HepG2 (cell line): ENCODE measurements around the gene SEZ6L. TPM values are rescaled to one million over a fixed set of nuclear protein-coding genes. Genes with fewer than 3 reads are reported as not detected.

Source experiments
- ATAC-seq: fragments of 200-7000 bp; cut with Tn5 transposase; 3 replicates; pipeline ENCODE4 v1.9.1; 2020; ENCODE audit warnings: mild to moderate bottlenecking, moderate library complexity
- BruUV-seq: library from RNA; stranded (reverse); fragments of 400-500 nt; replicated peaks from 2 replicates; lab custom pipeline; 2021; lab: Mats Ljungman, UMichigan
- CTCF ChIA-PET: fragments of 300-600 bp; formaldehyde crosslinking; extraction: SDS; loops from one replicate; lab custom pipeline; 2021; ENCODE audit warnings: low total read pairs, inconsistent platforms, low intra/inter-chr PET ratio; lab: Yijun Ruan, JAX
- POLR2A ChIA-PET: fragments of 350-600 bp; sonication (Branson Sonifier 250); formaldehyde crosslinking; loops from one replicate; lab custom pipeline; 2020; ENCODE audit warnings: antibody characterized with exemption, inconsistent platforms; lab: Yijun Ruan, JAX
- DNase-seq: peaks from one replicate; pipeline ENCODE4 v3.0.0-alpha.2; 2015; ENCODE audit warnings: low spot score
- FAIRE-seq: peaks from 3 replicates; lab custom pipeline; 2011; peaks lifted over from hg19 to GRCh38; lab: Jason Lieb, UNC
- H2AFZ ChIP-seq: one replicate; pipeline ENCODE4 v1.6.1; 2011; ENCODE audit warnings: low read length, inconsistent platforms
- H3K27ac ChIP-seq: fragments of 300-600 bp; 3 replicates; pipeline ENCODE4 v1.8.0; 2011; ENCODE audit warnings: mixed run types, mild to moderate bottlenecking, mixed read lengths, low read length, inconsistent platforms; ENCODE audit not compliant: insufficient read depth; ENCODE audit errors: extremely low read length
- H3K27me3 ChIP-seq, 2 experiments: fragments of 200-600 bp in 1 of 2; 2 replicates in 1 of 2; 3 replicates in 1 of 2; pipeline versions ENCODE4 v1.6.0 to v1.8.0; 2011; ENCODE audit warnings: low read length in 2 of 2, mild to moderate bottlenecking in 2 of 2, moderate library complexity in 2 of 2, inconsistent platforms in 1 of 2; ENCODE audit not compliant: insufficient read depth in 2 of 2, control insufficient read depth in 1 of 2
- H3K36me3 ChIP-seq, 2 experiments: fragments of 200-600 bp in 1 of 2; replicated peaks in 1 of 2; 2 replicates in 1 of 2; 3 replicates in 1 of 2; pipeline versions ENCODE4 v1.5.1 to v1.8.0; 2011; ENCODE audit warnings: low read length in 2 of 2, inconsistent platforms in 1 of 2; ENCODE audit not compliant: insufficient read depth in 2 of 2, control insufficient read depth in 1 of 2
- H3K4me1 ChIP-seq: 2 replicates; pipeline ENCODE4 v1.5.1; 2012; ENCODE audit warnings: low read length, inconsistent platforms; ENCODE audit not compliant: insufficient read depth
- H3K4me2 ChIP-seq: 2 replicates; pipeline ENCODE4 v1.6.0; 2011; ENCODE audit warnings: low read depth, low read length, inconsistent platforms
- H3K4me3 ChIP-seq, 3 experiments: fragments of 200-600 bp in 1 of 3; sonication (generic), shearing (Covaris generic) in 1 of 3; replicated peaks in 1 of 3; 2 replicates each; pipeline ENCODE4 v1.5.1; 2011 to 2016; ENCODE audit warnings: low read length in 3 of 3, inconsistent platforms in 2 of 3, low read depth in 2 of 3, mild to moderate bottlenecking in 2 of 3, control low read depth in 1 of 3, mixed read lengths in 1 of 3; ENCODE audit not compliant: insufficient read depth in 1 of 3
- H3K79me2 ChIP-seq: one replicate; pipeline ENCODE4 v1.6.1; 2011; ENCODE audit warnings: low read length, inconsistent platforms; ENCODE audit not compliant: insufficient read depth
- H3K9ac ChIP-seq: 2 replicates; pipeline ENCODE4 v1.6.0; 2011; ENCODE audit warnings: mild to moderate bottlenecking, low read depth, low read length, inconsistent platforms; ENCODE audit not compliant: insufficient read depth
- H3K9me3 ChIP-seq: 2 replicates; pipeline ENCODE4 v1.5.1; 2012; ENCODE audit warnings: mild to moderate bottlenecking, low read length
- H4K20me1 ChIP-seq: 2 replicates; pipeline ENCODE4 v1.6.0; 2011; ENCODE audit warnings: inconsistent platforms, mild to moderate bottlenecking, low read length, moderate library complexity; ENCODE audit not compliant: insufficient read depth
- CREB1 ChIP-seq, 2 experiments: fragments of 450-650 bp in 1 of 2; IDR thresholded peaks; 2 replicates each; pipeline ENCODE4 v1.6.1; 2016 to 2017; ENCODE audit warnings: control low read depth in 1 of 2, mild to moderate bottlenecking in 1 of 2, missing compliant biosample characterization in 1 of 2, missing genetic modification characterization in 1 of 2
- KLF12 ChIP-seq: sonication (generic); formaldehyde crosslinking; IDR thresholded peaks from 2 replicates; pipeline ENCODE4 v1.4.0; 2020; ENCODE audit warnings: missing genetic modification reagents, borderline replicate concordance
- RBM39 ChIP-seq: fragments of 200-400 bp; formaldehyde crosslinking; IDR thresholded peaks from one replicate; pipeline ENCODE4 v1.6.1; 2018; ENCODE audit warnings: antibody characterized with exemption, mild to moderate bottlenecking, low read depth, low read length; ENCODE audit not compliant: poor library complexity, severe bottlenecking
- SMAD3 ChIP-seq: sonication (generic); formaldehyde crosslinking; IDR thresholded peaks from 2 replicates; pipeline ENCODE4 v1.4.0; 2020; ENCODE audit warnings: missing genetic modification reagents
- SRSF9 ChIP-seq: fragments of 200-400 bp; formaldehyde crosslinking; IDR thresholded peaks from 2 replicates; pipeline ENCODE4 v1.6.1; 2018; ENCODE audit warnings: borderline replicate concordance, mild to moderate bottlenecking, low read depth, low read length; ENCODE audit not compliant: insufficient read depth, poor library complexity, severe bottlenecking
- ZC3H13 ChIP-seq: sonication (generic); formaldehyde crosslinking; IDR thresholded peaks from 2 replicates; pipeline ENCODE4 v1.8.1; 2023; ENCODE audit warnings: mild to moderate bottlenecking, missing genetic modification reagents, moderate library complexity
- ZFP36L2 ChIP-seq: sonication (generic); formaldehyde crosslinking; IDR thresholded peaks from 2 replicates; pipeline ENCODE4 v1.4.0; 2020; ENCODE audit warnings: missing genetic modification reagents
- ZNF143 ChIP-seq: sonication (generic); formaldehyde crosslinking; IDR thresholded peaks from 2 replicates; pipeline ENCODE4 v1.4.0; 2020; ENCODE audit warnings: missing genetic modification reagents
- ZNF160 ChIP-seq: sonication (generic); formaldehyde crosslinking; IDR thresholded peaks from 2 replicates; pipeline ENCODE4 v1.8.0; 2022; ENCODE audit warnings: mild to moderate bottlenecking, inconsistent platforms, missing genetic modification reagents
- ZNF350 ChIP-seq: sonication (generic); formaldehyde crosslinking; IDR thresholded peaks from 2 replicates; pipeline ENCODE4 v1.4.0; 2020; ENCODE audit warnings: mild to moderate bottlenecking, low read depth, missing genetic modification reagents, borderline replicate concordance
- WGBS: methylation state at CpG from one replicate; pipeline ENCODE4 v1.1.6; 2017; ENCODE audit warnings: low lambda C conversion rate; 5-methylcytosine and 5-hydroxymethylcytosine counted together
- in situ Hi-C: cut with HindIII; loops from 2 replicates; pipeline ENCODE4 v1.10.0; 2017; ENCODE audit warnings: low pct_unique_long_range_greater_than_20kb; ENCODE audit not compliant: extremely low pct_ligation_motif_present
- intact Hi-C: fragments of 100-400 bp; cut with micrococcal nuclease; formaldehyde crosslinking; loops from one replicate; pipeline ENCODE4 v1.10.0; 2022; ENCODE audit not compliant: unreplicated experiment
- polyA plus RNA-seq, 8 experiments: library from polyadenylated mRNA; depleted of rRNA in 3 of 8; stranded (reverse) in 7 of 8; unstranded in 1 of 8; fragments of >200 nt; fragmentation: Illumina TruSeq in 4 of 8; extraction: Trizol in 4 of 8; gene quantifications; 2 replicates each; pipeline versions ENCODE4 v1.2.1 to v1.2.3, GENCODE V29; 2011 to 2016; ENCODE audit warnings: low read depth in 4 of 8, missing spikeins in 1 of 8, mixed read lengths in 1 of 8; ENCODE audit not compliant: insufficient read depth in 1 of 8
- total RNA-seq, 5 experiments: library from RNA; depleted of rRNA; stranded (reverse); fragments of >200 nt; fragmentation: Illumina TruSeq; extraction: Trizol; gene quantifications; 2 replicates each; pipeline ENCODE4 v1.2.3, GENCODE V29; 2016; ENCODE audit warnings: low read depth in 1 of 5
- TF ChIP-seq, protein P1 (sequence below): sonication (generic); formaldehyde crosslinking; IDR thresholded peaks from 2 replicates; pipeline ENCODE4 v1.5.0; 2020; ENCODE audit warnings: mild to moderate bottlenecking, missing genetic modification reagents, borderline replicate concordance
- TF ChIP-seq, protein P2 (sequence below): IDR thresholded peaks from 2 replicates; pipeline ENCODE4 v1.6.1; 2016; ENCODE audit warnings: missing compliant biosample characterization, missing genetic modification reagents, borderline replicate concordance
- TF ChIP-seq, protein P3 (sequence below): IDR thresholded peaks from 2 replicates; pipeline ENCODE4 v1.6.1; 2016; ENCODE audit warnings: missing genetic modification reagents, missing compliant biosample characterization
- TF ChIP-seq, protein P4 (sequence below): sonication (generic); formaldehyde crosslinking; IDR thresholded peaks from 2 replicates; pipeline ENCODE4 v1.8.0; 2022; ENCODE audit warnings: missing genetic modification reagents, mild to moderate bottlenecking, inconsistent platforms, borderline replicate concordance

SEZ6L gene
- total and polyA plus RNA-seq, 2 of the 13 experiments (the other 11 are each of a cell fraction or from before 2014, with no cell fraction given), result not detected

DNA sequence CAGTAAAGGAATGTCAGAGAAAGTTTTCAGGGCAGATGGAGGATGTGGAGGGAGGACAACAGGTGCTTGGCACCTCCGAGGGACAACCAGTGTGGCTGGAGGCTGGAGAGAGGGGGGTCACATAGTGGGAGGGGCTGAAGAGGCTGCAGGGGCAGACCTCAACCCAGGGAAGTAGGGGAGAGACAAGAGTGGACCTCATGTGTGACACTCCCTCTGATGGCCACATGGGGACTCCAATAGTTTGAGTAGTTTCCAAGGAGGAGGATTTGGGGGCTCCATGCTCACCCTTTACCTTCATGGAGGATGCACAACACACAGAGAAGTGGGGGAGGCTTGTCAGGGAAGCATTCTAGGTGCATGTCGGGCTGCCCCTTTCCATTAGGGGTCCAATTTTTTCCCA lies 224.7 kb downstream of the SEZ6L start:
- H3K4me2 ChIP-seq, result no peak overlapping the region
- POLR2A ChIA-PET, result no interaction called here
- ATAC-seq, result peak; percentile 62
- TF ChIP-seq ZNF160 (CRISPR knock-in tag) (no peak), SMAD3 (CRISPR knock-in tag) (no peak), SRSF9 (no peak), ZNF143 (CRISPR knock-in tag) (no peak), CREB1 (IDR thresholded peaks at IDR 0.05) (no peak), CREB1 (CRISPR knock-in tag; IDR thresholded peaks at IDR 0.05) (no peak), ZFP36L2 (CRISPR knock-in tag) (no peak), RBM39 (no peak), ZNF350 (CRISPR knock-in tag) (no peak), KLF12 (no peak), ZC3H13 (CRISPR knock-in tag) (no peak)
- TF ChIP-seq, protein P1, sequence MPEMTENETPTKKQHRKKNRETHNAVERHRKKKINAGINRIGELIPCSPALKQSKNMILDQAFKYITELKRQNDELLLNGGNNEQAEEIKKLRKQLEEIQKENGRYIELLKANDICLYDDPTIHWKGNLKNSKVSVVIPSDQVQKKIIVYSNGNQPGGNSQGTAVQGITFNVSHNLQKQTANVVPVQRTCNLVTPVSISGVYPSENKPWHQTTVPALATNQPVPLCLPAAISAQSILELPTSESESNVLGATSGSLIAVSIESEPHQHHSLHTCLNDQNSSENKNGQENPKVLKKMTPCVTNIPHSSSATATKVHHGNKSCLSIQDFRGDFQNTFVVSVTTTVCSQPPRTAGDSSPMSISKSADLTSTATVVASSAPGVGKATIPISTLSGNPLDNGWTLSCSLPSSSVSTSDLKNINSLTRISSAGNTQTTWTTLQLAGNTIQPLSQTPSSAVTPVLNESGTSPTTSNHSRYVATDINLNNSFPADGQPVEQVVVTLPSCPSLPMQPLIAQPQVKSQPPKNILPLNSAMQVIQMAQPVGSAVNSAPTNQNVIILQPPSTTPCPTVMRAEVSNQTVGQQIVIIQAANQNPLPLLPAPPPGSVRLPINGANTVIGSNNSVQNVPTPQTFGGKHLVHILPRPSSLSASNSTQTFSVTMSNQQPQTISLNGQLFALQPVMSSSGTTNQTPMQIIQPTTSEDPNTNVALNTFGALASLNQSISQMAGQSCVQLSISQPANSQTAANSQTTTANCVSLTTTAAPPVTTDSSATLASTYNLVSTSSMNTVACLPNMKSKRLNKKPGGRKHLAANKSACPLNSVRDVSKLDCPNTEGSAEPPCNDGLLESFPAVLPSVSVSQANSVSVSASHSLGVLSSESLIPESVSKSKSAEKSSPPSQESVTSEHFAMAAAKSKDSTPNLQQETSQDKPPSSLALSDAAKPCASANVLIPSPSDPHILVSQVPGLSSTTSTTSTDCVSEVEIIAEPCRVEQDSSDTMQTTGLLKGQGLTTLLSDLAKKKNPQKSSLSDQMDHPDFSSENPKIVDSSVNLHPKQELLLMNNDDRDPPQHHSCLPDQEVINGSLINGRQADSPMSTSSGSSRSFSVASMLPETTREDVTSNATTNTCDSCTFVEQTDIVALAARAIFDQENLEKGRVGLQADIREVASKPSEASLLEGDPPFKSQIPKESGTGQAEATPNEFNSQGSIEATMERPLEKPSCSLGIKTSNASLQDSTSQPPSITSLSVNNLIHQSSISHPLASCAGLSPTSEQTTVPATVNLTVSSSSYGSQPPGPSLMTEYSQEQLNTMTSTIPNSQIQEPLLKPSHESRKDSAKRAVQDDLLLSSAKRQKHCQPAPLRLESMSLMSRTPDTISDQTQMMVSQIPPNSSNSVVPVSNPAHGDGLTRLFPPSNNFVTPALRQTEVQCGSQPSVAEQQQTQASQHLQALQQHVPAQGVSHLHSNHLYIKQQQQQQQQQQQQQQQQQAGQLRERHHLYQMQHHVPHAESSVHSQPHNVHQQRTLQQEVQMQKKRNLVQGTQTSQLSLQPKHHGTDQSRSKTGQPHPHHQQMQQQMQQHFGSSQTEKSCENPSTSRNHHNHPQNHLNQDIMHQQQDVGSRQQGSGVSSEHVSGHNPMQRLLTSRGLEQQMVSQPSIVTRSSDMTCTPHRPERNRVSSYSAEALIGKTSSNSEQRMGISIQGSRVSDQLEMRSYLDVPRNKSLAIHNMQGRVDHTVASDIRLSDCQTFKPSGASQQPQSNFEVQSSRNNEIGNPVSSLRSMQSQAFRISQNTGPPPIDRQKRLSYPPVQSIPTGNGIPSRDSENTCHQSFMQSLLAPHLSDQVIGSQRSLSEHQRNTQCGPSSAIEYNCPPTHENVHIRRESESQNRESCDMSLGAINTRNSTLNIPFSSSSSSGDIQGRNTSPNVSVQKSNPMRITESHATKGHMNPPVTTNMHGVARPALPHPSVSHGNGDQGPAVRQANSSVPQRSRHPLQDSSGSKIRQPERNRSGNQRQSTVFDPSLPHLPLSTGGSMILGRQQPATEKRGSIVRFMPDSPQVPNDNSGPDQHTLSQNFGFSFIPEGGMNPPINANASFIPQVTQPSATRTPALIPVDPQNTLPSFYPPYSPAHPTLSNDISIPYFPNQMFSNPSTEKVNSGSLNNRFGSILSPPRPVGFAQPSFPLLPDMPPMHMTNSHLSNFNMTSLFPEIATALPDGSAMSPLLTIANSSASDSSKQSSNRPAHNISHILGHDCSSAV (CRISPR knock-in tag), result no peak
- TF ChIP-seq, protein P2, sequence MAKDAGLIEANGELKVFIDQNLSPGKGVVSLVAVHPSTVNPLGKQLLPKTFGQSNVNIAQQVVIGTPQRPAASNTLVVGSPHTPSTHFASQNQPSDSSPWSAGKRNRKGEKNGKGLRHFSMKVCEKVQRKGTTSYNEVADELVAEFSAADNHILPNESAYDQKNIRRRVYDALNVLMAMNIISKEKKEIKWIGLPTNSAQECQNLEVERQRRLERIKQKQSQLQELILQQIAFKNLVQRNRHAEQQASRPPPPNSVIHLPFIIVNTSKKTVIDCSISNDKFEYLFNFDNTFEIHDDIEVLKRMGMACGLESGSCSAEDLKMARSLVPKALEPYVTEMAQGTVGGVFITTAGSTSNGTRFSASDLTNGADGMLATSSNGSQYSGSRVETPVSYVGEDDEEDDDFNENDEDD (CRISPR knock-in tag), result no peak
- TF ChIP-seq, protein P3, sequence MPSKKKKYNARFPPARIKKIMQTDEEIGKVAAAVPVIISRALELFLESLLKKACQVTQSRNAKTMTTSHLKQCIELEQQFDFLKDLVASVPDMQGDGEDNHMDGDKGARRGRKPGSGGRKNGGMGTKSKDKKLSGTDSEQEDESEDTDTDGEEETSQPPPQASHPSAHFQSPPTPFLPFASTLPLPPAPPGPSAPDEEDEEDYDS (CRISPR knock-in tag), result no peak
- TF ChIP-seq, protein P4, sequence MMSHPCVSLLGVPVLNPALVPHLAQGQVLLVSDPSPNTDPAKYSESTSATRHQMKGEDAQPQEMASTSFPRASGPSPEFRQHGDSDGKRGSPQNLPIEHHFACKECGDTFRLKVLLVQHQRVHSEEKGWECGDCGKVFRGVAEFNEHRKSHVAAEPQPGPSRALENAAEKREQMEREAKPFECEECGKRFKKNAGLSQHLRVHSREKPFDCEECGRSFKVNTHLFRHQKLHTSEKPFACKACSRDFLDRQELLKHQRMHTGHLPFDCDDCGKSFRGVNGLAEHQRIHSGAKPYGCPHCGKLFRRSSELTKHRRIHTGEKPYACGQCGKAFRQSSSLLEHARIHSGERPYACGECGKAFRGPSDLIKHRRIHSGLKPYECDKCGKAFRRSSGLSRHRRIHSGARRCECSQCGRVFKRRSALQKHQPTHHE, result no peak

More for the DNA sequence above, 224.7 kb downstream of the SEZ6L start:
- no peak for DNase-seq
- H3K27me3 ChIP-seq, result peaks cover 0 to 2% of the 10 kb centered on the region in 2 experiments; a peak in 2 of 5 replicates
- H3K4me1 ChIP-seq, result no peaks in the 10 kb centered on the region
- H3K9me3 ChIP-seq, result no peaks in the 10 kb centered on the region
- intact Hi-C loops, result no loop called here
- no peaks in the 10 kb centered on the region for H3K36me3 ChIP-seq
- H3K27ac ChIP-seq, result no peak overlapping the region
- no peak for FAIRE-seq
- H4K20me1 ChIP-seq, result no peaks in the 10 kb centered on the region
- no peak overlapping the region for H2AFZ ChIP-seq
- 0% methylated on average over 2 of the region's 2 CpGs for WGBS
- CTCF ChIA-PET, result no interaction called here
- in situ Hi-C loops, result no loop called here
- BruUV-seq, result no TSS peak
- no peaks in the 10 kb centered on the region for H3K79me2 ChIP-seq
- H3K9ac ChIP-seq, result no peak overlapping the region
- no peak overlapping the region for H3K4me3 ChIP-seq
